NB4 (cell line): ENCODE results near the gene SLFN5.

Experiments used
- DNase-seq: peaks from one replicate; pipeline ENCODE4 v3.0.0; 2010; ENCODE audit warnings: low read depth
- H3K4me3 ChIP-seq: one replicate; pipeline ENCODE4 v1.5.1; 2011; ENCODE audit warnings: mild to moderate bottlenecking, low read depth, low read length, moderate library complexity
- MYC ChIP-seq: IDR thresholded peaks from 2 replicates; pipeline ENCODE4 v1.6.1; 2011; ENCODE audit warnings: low read depth, low read length
- POLR2A ChIP-seq: IDR thresholded peaks from 2 replicates; pipeline ENCODE4 v1.6.1; 2011; ENCODE audit warnings: mild to moderate bottlenecking; ENCODE audit not compliant: insufficient read length; ENCODE audit errors: extremely low read depth
- TF ChIP-seq, protein P1 (sequence below): IDR thresholded peaks from one replicate; pipeline ENCODE4 v1.5.1; 2012; ENCODE audit warnings: low read depth, low read length
- TF ChIP-seq, protein P2 (sequence below): IDR thresholded peaks from 2 replicates; pipeline ENCODE4 v1.6.1; 2011; ENCODE audit warnings: low read depth, low read length

SLFN5 gene

DNA sequence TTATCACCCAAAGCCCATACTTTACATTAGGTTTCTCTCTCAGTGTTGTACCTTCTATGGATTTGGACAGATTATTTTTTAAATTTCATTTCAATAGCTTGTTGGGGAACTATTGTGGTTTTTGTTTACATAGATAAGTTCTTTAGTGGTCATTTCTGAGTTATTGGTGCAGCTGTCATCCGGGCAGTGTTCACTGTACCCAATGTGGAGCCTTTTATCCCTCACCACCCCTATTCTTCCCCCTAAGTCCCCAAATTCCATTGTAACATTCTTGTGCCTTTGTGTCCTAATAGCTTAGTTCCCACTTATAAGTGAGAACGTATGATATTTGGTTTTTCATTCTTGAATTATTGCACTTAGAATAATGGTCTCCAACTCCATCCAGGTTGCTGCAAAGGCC, 73.1 kb downstream of the SLFN5 start:
- no peak for DNase-seq
- no peak overlapping the region for H3K4me3 ChIP-seq
- TF ChIP-seq, protein P1, sequence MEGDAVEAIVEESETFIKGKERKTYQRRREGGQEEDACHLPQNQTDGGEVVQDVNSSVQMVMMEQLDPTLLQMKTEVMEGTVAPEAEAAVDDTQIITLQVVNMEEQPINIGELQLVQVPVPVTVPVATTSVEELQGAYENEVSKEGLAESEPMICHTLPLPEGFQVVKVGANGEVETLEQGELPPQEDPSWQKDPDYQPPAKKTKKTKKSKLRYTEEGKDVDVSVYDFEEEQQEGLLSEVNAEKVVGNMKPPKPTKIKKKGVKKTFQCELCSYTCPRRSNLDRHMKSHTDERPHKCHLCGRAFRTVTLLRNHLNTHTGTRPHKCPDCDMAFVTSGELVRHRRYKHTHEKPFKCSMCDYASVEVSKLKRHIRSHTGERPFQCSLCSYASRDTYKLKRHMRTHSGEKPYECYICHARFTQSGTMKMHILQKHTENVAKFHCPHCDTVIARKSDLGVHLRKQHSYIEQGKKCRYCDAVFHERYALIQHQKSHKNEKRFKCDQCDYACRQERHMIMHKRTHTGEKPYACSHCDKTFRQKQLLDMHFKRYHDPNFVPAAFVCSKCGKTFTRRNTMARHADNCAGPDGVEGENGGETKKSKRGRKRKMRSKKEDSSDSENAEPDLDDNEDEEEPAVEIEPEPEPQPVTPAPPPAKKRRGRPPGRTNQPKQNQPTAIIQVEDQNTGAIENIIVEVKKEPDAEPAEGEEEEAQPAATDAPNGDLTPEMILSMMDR, result no peak
- TF ChIP-seq MYC (no peak), POLR2A (no peak)
- TF ChIP-seq, protein P2, sequence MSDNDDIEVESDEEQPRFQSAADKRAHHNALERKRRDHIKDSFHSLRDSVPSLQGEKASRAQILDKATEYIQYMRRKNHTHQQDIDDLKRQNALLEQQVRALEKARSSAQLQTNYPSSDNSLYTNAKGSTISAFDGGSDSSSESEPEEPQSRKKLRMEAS, result no peak

DNA sequence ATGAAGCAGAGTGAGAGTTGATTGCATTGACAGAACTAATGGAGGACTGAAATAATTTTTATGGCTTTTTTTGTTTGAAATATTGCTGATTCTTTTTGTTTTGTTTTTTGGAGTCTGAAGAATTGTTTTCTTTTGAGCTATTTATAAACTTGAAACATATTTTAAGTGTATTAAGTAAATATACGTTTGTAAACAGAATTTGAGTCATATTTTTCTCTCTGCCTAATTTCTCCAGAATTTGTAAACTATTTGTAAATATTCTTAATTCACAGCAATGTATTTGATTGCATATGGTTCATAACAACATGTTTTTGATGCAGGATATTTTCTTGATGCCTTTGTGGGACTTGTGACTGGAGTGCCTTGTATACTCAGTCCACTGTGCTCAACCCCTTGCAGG, 79.9 kb downstream of the SLFN5 start:
- no peak overlapping the region for H3K4me3 ChIP-seq
- TF ChIP-seq, protein P1, result no peak
- TF ChIP-seq POLR2A (no peak), MYC (no peak)
- TF ChIP-seq, protein P2, result no peak
- no peak for DNase-seq
